AG09319 (cell line): ENCODE measurements around the gene MKI67.

Source experiments
- DNase-seq: peaks from one replicate; pipeline ENCODE4 v3.0.0-alpha.2; 2010; ENCODE audit warnings: low read depth; ENCODE audit errors: extremely low read depth
- CTCF ChIP-seq: IDR thresholded peaks from 2 replicates; pipeline ENCODE4 v1.5.1; 2011; ENCODE audit warnings: low read depth, mild to moderate bottlenecking, inconsistent platforms, low read length, moderate library complexity

Gene MKI67

DNA sequence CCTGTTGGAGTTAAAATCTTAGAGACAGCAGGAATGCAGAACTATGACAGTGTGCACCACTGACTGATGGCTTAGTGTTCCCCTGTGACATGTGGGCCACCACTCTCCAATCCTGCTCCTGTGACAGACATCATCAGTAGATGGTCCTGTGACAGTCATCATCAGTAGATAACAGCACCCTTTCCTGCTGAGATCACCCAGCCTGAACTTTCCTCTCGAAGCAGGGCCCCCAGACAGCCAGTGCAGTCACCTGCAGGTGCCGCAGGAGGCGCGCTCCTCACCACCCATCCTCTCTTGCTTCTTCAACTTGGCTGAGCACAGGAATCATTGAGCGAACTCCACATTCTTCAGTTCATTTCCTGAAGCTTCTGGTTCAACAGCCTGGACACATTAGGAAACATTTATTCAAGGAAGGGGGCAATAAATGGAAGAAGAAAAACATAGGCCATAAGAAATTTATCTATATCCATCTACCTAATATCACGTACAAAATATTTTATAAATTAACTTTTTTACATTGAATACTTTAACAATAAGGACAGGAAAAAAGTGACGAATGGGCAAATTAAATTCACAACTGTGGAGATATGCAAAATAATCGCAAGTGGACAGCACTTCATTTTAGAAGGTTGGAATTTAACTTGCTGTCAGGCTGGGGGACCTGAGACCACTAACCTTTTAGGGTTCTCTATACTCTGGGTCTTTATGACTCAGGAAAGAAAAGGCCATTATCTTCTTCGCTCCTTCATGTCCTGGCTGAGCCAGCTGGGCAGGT, 32.0 kb upstream of the MKI67 start:
- DNase-seq: no peak
- TF ChIP-seq CTCF: no peak

DNA sequence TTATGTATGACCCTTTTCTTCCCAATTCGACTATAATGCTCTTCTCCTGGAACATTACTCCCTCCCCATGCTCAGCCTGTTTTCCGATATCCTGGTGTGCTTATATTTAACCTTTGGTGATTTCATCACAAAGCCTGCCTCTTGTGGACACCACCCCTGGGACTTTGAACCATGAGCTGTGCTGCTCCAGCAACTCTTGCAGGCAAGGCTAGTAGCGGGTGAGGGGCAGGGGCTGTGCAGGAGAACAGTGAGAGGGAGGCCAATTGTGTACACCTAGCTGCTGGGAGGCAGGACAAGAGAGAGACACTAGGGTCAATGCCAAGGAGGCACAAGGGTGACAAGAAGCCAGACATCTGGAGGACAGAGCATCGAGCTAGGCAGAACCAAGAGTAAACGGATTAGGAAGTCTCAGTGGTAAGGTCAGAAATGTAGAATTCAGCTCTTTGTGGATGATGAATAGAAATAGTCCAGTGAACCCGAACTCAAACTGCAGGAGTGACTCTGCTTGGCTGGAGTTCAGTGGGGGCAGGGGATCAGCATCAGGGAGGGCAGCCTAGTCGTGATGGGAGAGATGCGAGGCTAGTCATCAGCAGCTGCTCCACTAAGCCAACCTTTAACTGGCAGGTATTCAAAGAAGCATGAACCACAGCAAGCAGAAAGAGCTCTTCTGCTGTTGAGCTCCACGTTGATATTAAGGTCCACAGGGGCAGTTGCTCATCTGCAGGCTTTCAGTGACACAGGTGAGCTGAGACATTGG, 31.0 kb upstream of the MKI67 start:
- no peak for TF ChIP-seq CTCF

DNA sequence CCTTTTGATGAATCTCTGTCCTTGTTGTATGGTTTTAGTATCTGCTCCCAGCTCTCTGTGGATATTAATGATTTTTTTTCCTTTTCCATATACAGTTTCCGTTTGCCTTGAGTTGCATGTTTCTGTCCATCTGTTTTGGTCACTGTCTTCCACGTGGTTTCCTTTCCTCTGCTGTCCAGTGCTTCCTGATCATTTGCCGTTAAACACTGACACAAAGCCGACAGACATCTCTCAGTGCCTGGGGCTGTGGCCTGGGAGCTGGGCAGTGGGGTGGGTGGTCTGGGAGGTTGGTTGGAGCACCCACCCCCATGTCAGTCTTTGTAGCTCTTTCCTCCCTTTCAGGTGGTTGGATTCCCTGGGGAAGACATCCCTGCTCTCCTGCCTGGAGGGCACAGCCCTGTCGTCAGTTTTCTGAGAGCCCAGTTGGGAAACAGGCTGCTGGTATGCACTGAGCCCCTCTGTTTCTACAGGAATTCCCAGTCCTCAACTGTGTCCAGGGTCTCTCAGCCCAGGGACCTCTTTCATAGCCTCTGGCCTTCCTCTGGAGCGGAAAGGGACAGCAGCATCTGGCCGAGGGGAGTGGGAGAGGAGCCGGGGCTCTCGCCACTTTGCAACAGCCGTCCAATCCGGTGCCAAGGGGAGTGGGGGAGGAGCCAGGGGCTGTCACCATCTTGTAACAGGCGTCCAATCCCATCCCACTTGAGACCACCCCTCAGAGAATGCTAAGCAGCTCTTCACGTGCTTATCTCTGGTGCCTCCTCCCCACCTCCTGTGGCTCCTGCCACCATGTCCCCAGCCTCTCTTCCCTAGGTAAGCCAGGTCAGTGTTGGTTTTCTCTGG, 26.7 kb upstream of the MKI67 start:
- no peak for DNase-seq
- TF ChIP-seq CTCF: no peak

More for the DNA sequence above, 31.0 kb upstream of the MKI67 start:
- no peak for DNase-seq

DNA sequence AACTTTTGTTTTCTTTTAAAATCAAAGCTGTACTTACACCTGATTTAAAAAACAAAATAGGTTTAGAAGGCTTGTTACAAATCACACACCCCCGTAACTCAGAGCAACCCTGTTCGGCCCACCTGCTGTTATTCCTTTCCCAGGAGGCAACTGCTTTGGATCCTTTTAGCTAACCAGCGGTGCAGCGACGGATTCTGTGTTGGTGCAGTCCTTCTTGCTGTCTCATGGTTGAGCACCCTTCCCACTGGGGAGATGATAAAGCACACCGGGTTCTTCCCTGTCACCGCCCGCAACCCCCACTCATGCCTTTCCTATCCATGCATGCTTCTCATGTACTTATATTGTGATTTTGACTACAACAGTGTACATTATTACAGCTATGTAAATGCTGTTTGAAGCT, 24.8 kb upstream of the MKI67 start:
- no peak for DNase-seq
- TF ChIP-seq CTCF: no peak

GRCh38 chr10:128150561-128150960, 24.3 kb upstream of the MKI67 start:
- DNase-seq: no peak
- no peak for TF ChIP-seq CTCF

DNA sequence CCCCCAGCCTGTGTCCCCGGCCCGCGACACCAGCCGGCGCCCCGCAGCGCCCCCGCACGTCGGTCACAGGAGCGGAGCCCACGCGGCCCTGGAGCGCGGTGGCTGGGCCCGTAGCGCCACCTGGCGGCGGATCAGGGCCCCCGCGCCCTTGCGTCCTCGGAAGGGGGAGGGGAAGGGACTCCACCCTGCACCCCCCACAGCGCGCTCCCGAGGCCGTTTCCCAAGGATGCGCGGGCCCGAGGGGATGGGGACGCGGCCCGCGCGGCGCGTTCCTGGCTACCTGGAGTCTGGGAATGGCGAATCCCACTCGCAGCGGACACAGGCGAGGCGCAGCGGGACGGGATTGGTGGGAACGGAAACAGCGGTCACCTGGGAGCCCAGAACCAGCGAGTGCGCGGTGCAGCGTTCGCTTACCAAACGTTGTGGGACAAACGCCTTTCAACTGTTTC, 23.8 kb upstream of the MKI67 start:
- peak; percentile 19 for DNase-seq
- TF ChIP-seq CTCF: peak; percentile 71
